Stimulated activated CD4-positive, alpha-beta T cell treated with anti-CD3 and anti-CD28 coated beads, TNF-alpha, amount 100 ng/mL, for 1 hour (primary cell): ENCODE results near the gene SMG6.
"Not testable (repeated sequence)": the region's sequence is repeated elsewhere in the genome, so short reads cannot be mapped to it uniquely, and the experiment has no call there.

Experiments
- DNase-seq, 3 donors: peaks; one replicate each; pipeline ENCODE4 v3.0.0-alpha.2; 2020; ENCODE audit warnings: low read depth in 3 of 3, low spot score in 1 of 3

The SMG6 gene

GRCh38 chr17:2309338-2310154 is 6.0 kb upstream of the SMG6 start:
- DNase-seq = no peak

- DNase-seq = no peak
Observed at GRCh38 chr17:2304931-2305330, 1.3 kb upstream of the SMG6 start.

- DNase-seq = no peak
Observed at GRCh38 chr17:2302778-2303203, 794 bp downstream of the SMG6 start.

- no peak for DNase-seq
Observed at GRCh38 chr17:2299756-2300155, 3.8 kb downstream of the SMG6 start.

GRCh38 chr17:2299136-2299535 is 4.4 kb downstream of the SMG6 start:
- DNase-seq = no peak

GRCh38 chr17:2297023-2297422 is 6.6 kb downstream of the SMG6 start:
- DNase-seq = no peak

- no peak for DNase-seq
Observed at GRCh38 chr17:2295575-2295974, 8.0 kb downstream of the SMG6 start.

GRCh38 chr17:2292100-2292499 is 11.5 kb downstream of the SMG6 start:
- DNase-seq = no peak

- no peak for DNase-seq
Observed at GRCh38 chr17:2289878-2290478, 13.6 kb downstream of the SMG6 start.

GRCh38 chr17:2283302-2283701 is 20.3 kb downstream of the SMG6 start:
- no peak for DNase-seq

- DNase-seq = no peak
Observed at GRCh38 chr17:2282297-2282873, 21.2 kb downstream of the SMG6 start.

- no peak for DNase-seq
Observed at GRCh38 chr17:2279707-2280106, 23.9 kb downstream of the SMG6 start.

GRCh38 chr17:2277429-2278170 is 26.0 kb downstream of the SMG6 start:
- DNase-seq = no peak

- no peak for DNase-seq
Observed at GRCh38 chr17:2275722-2276121, 27.9 kb downstream of the SMG6 start.

- DNase-seq = no peak
Observed at GRCh38 chr17:2274414-2274813, 29.2 kb downstream of the SMG6 start.

GRCh38 chr17:2271985-2272702 is 31.4 kb downstream of the SMG6 start:
- DNase-seq = no peak

GRCh38 chr17:2267354-2267753 is 36.2 kb downstream of the SMG6 start:
- no peak for DNase-seq

GRCh38 chr17:2266865-2267228 is 36.7 kb downstream of the SMG6 start:
- DNase-seq = no peak

- DNase-seq = peak; percentile 29 to 72 (median 71)
Observed at GRCh38 chr17:2266045-2266864, 37.3 kb downstream of the SMG6 start.

GRCh38 chr17:2265166-2265565 is 38.4 kb downstream of the SMG6 start:
- DNase-seq = not testable (repeated sequence)
